ENCODE measurements around the gene SOST.
A peak's percentile ranks its signal among the peaks of the same experiment; 100 is the strongest.

The SOST gene

DNA sequence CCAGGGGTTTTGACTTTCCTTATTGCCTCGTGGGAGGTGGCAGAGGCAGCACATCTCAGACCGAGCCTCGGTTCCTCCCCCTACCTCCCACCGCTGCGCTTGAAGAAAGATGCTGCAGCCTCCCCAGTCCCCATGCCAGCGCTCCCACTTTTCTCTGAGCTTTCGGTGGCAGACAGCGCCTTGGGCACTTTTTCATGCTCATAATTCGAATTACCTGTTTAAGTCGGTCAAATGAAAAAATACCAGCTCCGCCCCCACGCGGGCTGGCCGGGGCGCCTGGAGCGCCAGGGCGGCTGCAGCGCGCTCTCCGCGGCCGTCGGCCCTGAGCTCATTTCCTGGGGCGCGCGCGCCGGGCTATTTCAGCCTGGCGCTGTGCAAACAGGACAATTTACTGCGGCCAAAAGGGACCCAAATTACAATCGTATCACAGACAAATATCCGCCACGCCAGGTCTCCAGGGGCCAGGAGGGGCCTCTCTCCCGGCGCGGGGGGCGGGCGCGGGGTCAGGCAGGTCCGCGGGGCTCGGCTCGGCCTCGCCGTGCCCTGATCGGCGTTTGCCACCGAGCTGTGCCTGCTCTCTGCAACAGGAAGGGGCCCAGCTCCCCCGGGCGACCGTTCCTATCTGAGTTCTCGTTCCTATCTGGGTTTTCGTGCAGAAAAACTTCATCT lies 45.0 kb downstream of the SOST start:
- H2BK5ac ChIP-seq (ENCODE audit: low read depth, low read length, poor library complexity, severe bottlenecking): no peak overlapping the region
- WGBS: under 1% methylated on average over 52 of the region's 53 CpGs
- peaks cover 10 to 14% of the 10 kb centered on the region in 2 experiments for H3K27me3 ChIP-seq (ENCODE audit: control insufficient read depth in 1 of 2, insufficient read depth in 1 of 2, low read length in 2 of 2)

DNA sequence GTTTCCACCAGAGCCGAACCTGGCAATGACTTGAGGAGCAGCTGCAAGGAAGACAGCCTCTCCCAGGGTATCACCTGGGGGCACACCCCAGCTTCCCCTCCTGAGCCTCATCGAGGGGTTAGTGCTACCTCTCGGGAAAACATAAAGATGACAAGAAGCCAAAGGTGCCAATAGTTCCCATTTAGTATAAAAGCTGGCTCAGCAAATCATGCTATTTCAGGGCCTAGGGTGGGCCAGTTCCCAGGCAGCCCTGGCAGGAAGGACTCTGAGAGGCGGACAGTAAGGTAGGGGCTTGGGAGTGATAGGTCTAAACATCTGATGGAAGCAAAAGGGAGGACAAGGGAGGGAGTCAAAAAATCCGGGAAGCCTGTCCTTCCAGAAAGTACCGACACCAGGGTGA lies 46.2 kb downstream of the SOST start:
- H2AFZ ChIP-seq (ENCODE audit: low read depth, low read length): no peak overlapping the region

More for the DNA sequence above, 45.0 kb downstream of the SOST start:
- Histone ChIP-seq H2BK15ac (ENCODE audit: low read depth, poor library complexity, severe bottlenecking) (no peak overlapping the region), H3K23ac (ENCODE audit: low read length in 2 of 2) (no peak overlapping the region), H2BK12ac (ENCODE audit: low read length in 2 of 2) (peak overlapping the region in 1 of 2 experiments; percentile 33), H2AK5ac (ENCODE audit: low read length, severe bottlenecking) (no peak overlapping the region), H2AFZ (ENCODE audit: low read depth, low read length) (peak overlapping the region; percentile 75), H3K4me1 (ENCODE audit: control insufficient read depth, insufficient read depth, low read depth, low read length) (peaks cover 7% of the 10 kb centered on the region), H3K9me3 (ENCODE audit: control insufficient read depth, low read length) (no peaks in the 10 kb centered on the region), H3K4me2 (ENCODE audit: low read length, poor library complexity, severe bottlenecking) (peak overlapping the region; percentile 96), H2BK120ac (ENCODE audit: low read depth, low read length) (peak overlapping the region; percentile 54), H3K4me3 (ENCODE audit: insufficient read depth in 1 of 2, low read depth in 1 of 2, low read length in 2 of 2) (peak overlapping the region; percentile 54 to 74), H3K27ac (ENCODE audit: low read length, poor library complexity, severe bottlenecking) (no peak overlapping the region), H3K18ac (ENCODE audit: low read depth in 1 of 2, low read length in 2 of 2) (peak overlapping the region; percentile 70 to 77), H4K8ac (ENCODE audit: low read length) (peak overlapping the region; percentile 93), H3K4ac (ENCODE audit: low read depth in 1 of 2, low read length in 2 of 2) (peak overlapping the region; percentile 67 to 86), H3K9ac (ENCODE audit: low read length) (peak overlapping the region; percentile 62), H3K36me3 (ENCODE audit: control insufficient read depth in 1 of 2, insufficient read depth in 2 of 2, low read depth in 1 of 2, low read length in 2 of 2) (no peaks in the 10 kb centered on the region), H4K91ac (ENCODE audit: low read length) (peak overlapping the region; percentile 45), H3K14ac (ENCODE audit: low read length in 2 of 2) (peak overlapping the region in 1 of 2 experiments; percentile 53), H3K79me1 (replicated peaks; ENCODE audit: low read length, poor library complexity, severe bottlenecking) (no peaks in the 10 kb centered on the region)
- peak; percentile 42 for DNase-seq

DNA sequence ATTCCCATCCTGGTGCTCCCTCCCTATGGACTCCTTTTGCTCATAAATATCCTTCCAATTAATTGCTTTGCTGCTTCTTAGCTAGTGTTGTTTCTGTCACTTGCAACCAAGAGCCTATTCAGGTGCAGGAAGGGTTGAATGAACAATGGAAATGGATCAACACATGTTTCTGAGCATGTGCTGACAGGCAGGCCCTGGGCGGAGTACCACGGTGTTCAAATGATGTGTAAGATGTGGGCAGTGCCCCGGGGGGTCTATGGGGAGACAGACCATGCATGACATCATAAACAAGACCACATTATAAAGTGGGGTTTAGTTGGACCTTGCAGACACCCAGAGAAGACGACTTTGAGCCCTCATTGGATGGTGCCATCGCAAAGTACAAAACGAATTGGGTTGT lies 48.5 kb downstream of the SOST start:
- peaks cover 27 to 41% of the 10 kb centered on the region in 2 experiments for H3K27me3 ChIP-seq (ENCODE audit: control insufficient read depth in 1 of 2, insufficient read depth in 1 of 2, low read length in 2 of 2)
- H2AFZ ChIP-seq (ENCODE audit: low read depth, low read length): no peak overlapping the region
- no peak overlapping the region for H3K23ac ChIP-seq (ENCODE audit: low read length in 2 of 2)
- 91% methylated on average over 4 of the region's 6 CpGs for whole genome bisulfite sequencing
- no peak overlapping the region for H2BK5ac ChIP-seq (ENCODE audit: low read depth, low read length, poor library complexity, severe bottlenecking)
- no peaks in the 10 kb centered on the region for H3K79me1 ChIP-seq (replicated peaks; ENCODE audit: low read length, poor library complexity, severe bottlenecking)
- H3K4me3 ChIP-seq (ENCODE audit: insufficient read depth in 1 of 2, low read depth in 1 of 2, low read length in 2 of 2): no peak overlapping the region
- H3K36me3 ChIP-seq (ENCODE audit: control insufficient read depth in 1 of 2, insufficient read depth in 2 of 2, low read depth in 1 of 2, low read length in 2 of 2): no peaks in the 10 kb centered on the region
- no peak overlapping the region for H3K14ac ChIP-seq (ENCODE audit: low read length in 2 of 2)
- no peak overlapping the region for H2BK15ac ChIP-seq (ENCODE audit: low read depth, poor library complexity, severe bottlenecking)
- H3K9me3 ChIP-seq (ENCODE audit: control insufficient read depth, low read length): no peaks in the 10 kb centered on the region
- DNase-seq: no peak
- no peak overlapping the region for H2AK5ac ChIP-seq (ENCODE audit: low read length, severe bottlenecking)
- no peak overlapping the region for H3K4me2 ChIP-seq (ENCODE audit: low read length, poor library complexity, severe bottlenecking)
- H3K4me1 ChIP-seq (ENCODE audit: control insufficient read depth, insufficient read depth, low read depth, low read length): peaks cover 10% of the 10 kb centered on the region
- H4K91ac ChIP-seq (ENCODE audit: low read length): no peak overlapping the region
- no peak overlapping the region for H2BK120ac ChIP-seq (ENCODE audit: low read depth, low read length)
- H3K4ac ChIP-seq (ENCODE audit: low read depth in 1 of 2, low read length in 2 of 2): no peak overlapping the region
- H4K8ac ChIP-seq (ENCODE audit: low read length): no peak overlapping the region
- no peak overlapping the region for H3K27ac ChIP-seq (ENCODE audit: low read length, poor library complexity, severe bottlenecking)
- no peak overlapping the region for H3K18ac ChIP-seq (ENCODE audit: low read depth in 1 of 2, low read length in 2 of 2)
- H3K9ac ChIP-seq (ENCODE audit: low read length): no peak overlapping the region
- H2BK12ac ChIP-seq (ENCODE audit: low read length in 2 of 2): no peak overlapping the region

More for the DNA sequence above, 46.2 kb downstream of the SOST start:
- Histone ChIP-seq H3K4ac (ENCODE audit: low read depth in 1 of 2, low read length in 2 of 2) (no peak overlapping the region), H4K91ac (ENCODE audit: low read length) (no peak overlapping the region), H4K8ac (ENCODE audit: low read length) (no peak overlapping the region), H3K4me2 (ENCODE audit: low read length, poor library complexity, severe bottlenecking) (no peak overlapping the region), H2AK5ac (ENCODE audit: low read length, severe bottlenecking) (no peak overlapping the region), H3K23ac (ENCODE audit: low read length in 2 of 2) (no peak overlapping the region), H2BK5ac (ENCODE audit: low read depth, low read length, poor library complexity, severe bottlenecking) (no peak overlapping the region), H3K4me1 (ENCODE audit: control insufficient read depth, insufficient read depth, low read depth, low read length) (peaks cover 6% of the 10 kb centered on the region), H3K9me3 (ENCODE audit: control insufficient read depth, low read length) (no peaks in the 10 kb centered on the region), H3K36me3 (ENCODE audit: control insufficient read depth in 1 of 2, insufficient read depth in 2 of 2, low read depth in 1 of 2, low read length in 2 of 2) (no peaks in the 10 kb centered on the region), H2BK15ac (ENCODE audit: low read depth, poor library complexity, severe bottlenecking) (no peak overlapping the region), H3K4me3 (ENCODE audit: insufficient read depth in 1 of 2, low read depth in 1 of 2, low read length in 2 of 2) (no peak overlapping the region), H2BK120ac (ENCODE audit: low read depth, low read length) (no peak overlapping the region), H3K9ac (ENCODE audit: low read length) (no peak overlapping the region), H2BK12ac (ENCODE audit: low read length in 2 of 2) (no peak overlapping the region), H3K79me1 (replicated peaks; ENCODE audit: low read length, poor library complexity, severe bottlenecking) (no peaks in the 10 kb centered on the region), H3K27me3 (ENCODE audit: control insufficient read depth in 1 of 2, insufficient read depth in 1 of 2, low read length in 2 of 2) (peaks cover 12 to 20% of the 10 kb centered on the region in 2 experiments), H3K14ac (ENCODE audit: low read length in 2 of 2) (no peak overlapping the region), H3K18ac (ENCODE audit: low read depth in 1 of 2, low read length in 2 of 2) (no peak overlapping the region), H3K27ac (ENCODE audit: low read length, poor library complexity, severe bottlenecking) (no peak overlapping the region)
- WGBS: 86% methylated on average over 5 of the region's 6 CpGs
- DNase-seq: no peak

DNA sequence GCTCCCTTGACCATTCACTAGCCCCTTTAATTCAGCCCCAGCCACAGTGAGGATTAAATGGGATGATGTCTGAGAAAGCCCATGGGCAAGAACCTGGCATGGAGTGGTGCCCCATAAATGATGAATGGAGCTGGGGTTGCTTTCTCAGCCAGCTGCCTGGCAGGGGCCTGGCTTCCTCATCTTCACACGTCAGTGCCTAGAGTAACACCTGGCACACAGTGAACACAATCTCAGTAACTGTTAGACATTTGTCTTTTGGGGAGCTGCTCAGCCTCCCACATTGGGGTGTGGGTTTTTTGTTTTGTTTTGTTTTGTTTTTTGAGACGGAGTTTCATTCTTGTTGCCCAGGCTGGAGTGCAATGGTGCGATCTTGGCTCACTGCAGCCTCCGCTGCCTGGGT lies 49.4 kb downstream of the SOST start:
- no peak overlapping the region for H3K23ac ChIP-seq (ENCODE audit: low read length in 2 of 2)
- H2AFZ ChIP-seq (ENCODE audit: low read depth, low read length): no peak overlapping the region
- H2AK5ac ChIP-seq (ENCODE audit: low read length, severe bottlenecking): no peak overlapping the region
- 94% methylated on average over 3 of the region's 4 CpGs for WGBS
- H3K18ac ChIP-seq (ENCODE audit: low read depth in 1 of 2, low read length in 2 of 2): no peak overlapping the region
- H2BK5ac ChIP-seq (ENCODE audit: low read depth, low read length, poor library complexity, severe bottlenecking): no peak overlapping the region
- H3K27ac ChIP-seq (ENCODE audit: low read length, poor library complexity, severe bottlenecking): no peak overlapping the region
- H3K4me2 ChIP-seq (ENCODE audit: low read length, poor library complexity, severe bottlenecking): no peak overlapping the region
- no peaks in the 10 kb centered on the region for H3K79me1 ChIP-seq (replicated peaks; ENCODE audit: low read length, poor library complexity, severe bottlenecking)
- peak overlapping the region in 1 of 2 experiments; percentile 55 for H2BK12ac ChIP-seq (ENCODE audit: low read length in 2 of 2)
- H3K4ac ChIP-seq (ENCODE audit: low read depth in 1 of 2, low read length in 2 of 2): no peak overlapping the region
- no peaks in the 10 kb centered on the region for H3K36me3 ChIP-seq (ENCODE audit: control insufficient read depth in 1 of 2, insufficient read depth in 2 of 2, low read depth in 1 of 2, low read length in 2 of 2)
- H2BK15ac ChIP-seq (ENCODE audit: low read depth, poor library complexity, severe bottlenecking): no peak overlapping the region
- peaks cover 27 to 48% of the 10 kb centered on the region in 2 experiments for H3K27me3 ChIP-seq (ENCODE audit: control insufficient read depth in 1 of 2, insufficient read depth in 1 of 2, low read length in 2 of 2)
- no peak overlapping the region for H2BK120ac ChIP-seq (ENCODE audit: low read depth, low read length)
- H4K8ac ChIP-seq (ENCODE audit: low read length): no peak overlapping the region
- H4K91ac ChIP-seq (ENCODE audit: low read length): no peak overlapping the region
- no peaks in the 10 kb centered on the region for H3K9me3 ChIP-seq (ENCODE audit: control insufficient read depth, low read length)
- no peak overlapping the region for H3K14ac ChIP-seq (ENCODE audit: low read length in 2 of 2)
- H3K9ac ChIP-seq (ENCODE audit: low read length): no peak overlapping the region
- peaks cover 8% of the 10 kb centered on the region for H3K4me1 ChIP-seq (ENCODE audit: control insufficient read depth, insufficient read depth, low read depth, low read length)
- no peak for DNase-seq
- H3K4me3 ChIP-seq (ENCODE audit: insufficient read depth in 1 of 2, low read depth in 1 of 2, low read length in 2 of 2): no peak overlapping the region
